GM12872 (cell line): ENCODE results near the gene POMT1.

Source experiments
- CTCF ChIP-seq: IDR thresholded peaks from 3 replicates; pipeline ENCODE4 v1.5.1; 2011; ENCODE audit warnings: low read depth, mild to moderate bottlenecking, low read length, moderate library complexity; ENCODE audit not compliant: insufficient read depth

POMT1 gene

GRCh38 chr9:131559421-131560000 lies 56.8 kb downstream of the POMT1 start:
- no peak for TF ChIP-seq CTCF

GRCh38 chr9:131562032-131562959 lies 59.6 kb downstream of the POMT1 start:
- TF ChIP-seq CTCF: no peak

GRCh38 chr9:131565369-131565768 lies 62.7 kb downstream of the POMT1 start:
- no peak for TF ChIP-seq CTCF

- TF ChIP-seq CTCF: no peak
These were observed 63.4 kb downstream of the POMT1 start for GRCh38 chr9:131566158-131566557.

GRCh38 chr9:131567910-131568309 lies 65.2 kb downstream of the POMT1 start:
- TF ChIP-seq CTCF: no peak
